Hippocampal formation (tissue), 2 donors: ENCODE measurements around the gene GPSM3.
"Not testable (repeated sequence)": the region's sequence is repeated elsewhere in the genome, so short reads cannot be mapped to it uniquely, and the experiment has no call there.

Source experiments
- DNase-seq, 2 donors: peaks; one replicate each; lab custom pipeline; 2025; lab: John Stamatoyannopoulos, UW

GPSM3 gene

DNA sequence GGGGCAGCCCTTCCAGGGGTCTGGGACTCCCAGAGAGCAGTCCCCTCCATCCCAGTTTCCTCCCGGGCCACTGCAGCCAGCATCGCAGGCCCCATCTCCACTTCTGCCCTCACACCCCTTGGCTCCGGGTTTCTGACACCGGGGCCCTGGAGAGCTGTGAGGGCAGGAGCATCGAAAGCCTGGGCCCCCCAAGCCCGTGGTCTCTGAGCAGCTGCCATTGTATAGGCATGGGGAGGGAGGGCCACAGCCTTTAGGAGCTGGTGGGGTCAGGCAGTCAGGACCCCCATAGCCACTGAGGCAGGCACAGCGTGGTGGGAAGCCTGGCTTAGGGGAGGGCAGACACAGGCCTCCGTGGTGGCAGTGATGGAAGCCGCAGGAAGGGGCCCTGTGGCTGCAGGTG lies 9.7 kb upstream of the GPSM3 start:
- no peak for DNase-seq

DNA sequence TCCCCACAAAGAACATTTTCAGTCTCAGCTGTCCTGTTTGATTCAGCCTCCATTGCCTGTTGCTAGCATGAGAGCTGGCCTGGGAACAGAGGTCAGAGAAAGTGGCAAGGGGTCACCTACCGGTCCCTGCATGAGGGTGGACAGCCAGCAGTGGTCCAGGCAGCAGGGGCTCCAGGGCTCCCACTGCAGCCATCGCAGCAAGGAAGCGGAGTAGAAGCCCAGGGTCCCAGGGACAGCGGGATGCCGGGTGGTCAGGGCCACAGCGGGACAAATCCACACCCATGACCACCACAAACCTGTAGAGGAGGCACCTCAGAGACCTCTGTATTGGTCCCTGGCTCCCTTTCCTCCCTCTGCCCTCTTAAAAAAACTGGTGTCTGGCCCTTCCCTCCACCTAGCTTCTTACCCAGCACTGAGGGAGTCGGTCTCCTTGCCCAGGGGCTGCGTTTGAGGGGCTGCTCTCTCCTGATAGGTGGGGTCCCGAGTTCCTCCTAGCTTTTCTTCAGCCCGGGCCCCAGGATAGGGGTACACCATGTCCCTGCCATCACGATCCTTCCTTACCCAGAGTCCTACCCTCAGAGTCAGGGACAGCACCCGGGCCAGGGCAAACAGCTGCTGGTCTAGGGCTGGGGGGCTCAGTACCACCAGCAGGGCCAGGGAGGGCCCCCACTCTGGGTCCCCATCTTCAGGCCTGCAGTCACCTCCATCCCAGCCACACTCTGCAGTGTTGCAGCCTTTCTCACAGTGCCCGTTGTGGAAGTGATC lies 8.4 kb upstream of the GPSM3 start:
- DNase-seq = no peak

DNA sequence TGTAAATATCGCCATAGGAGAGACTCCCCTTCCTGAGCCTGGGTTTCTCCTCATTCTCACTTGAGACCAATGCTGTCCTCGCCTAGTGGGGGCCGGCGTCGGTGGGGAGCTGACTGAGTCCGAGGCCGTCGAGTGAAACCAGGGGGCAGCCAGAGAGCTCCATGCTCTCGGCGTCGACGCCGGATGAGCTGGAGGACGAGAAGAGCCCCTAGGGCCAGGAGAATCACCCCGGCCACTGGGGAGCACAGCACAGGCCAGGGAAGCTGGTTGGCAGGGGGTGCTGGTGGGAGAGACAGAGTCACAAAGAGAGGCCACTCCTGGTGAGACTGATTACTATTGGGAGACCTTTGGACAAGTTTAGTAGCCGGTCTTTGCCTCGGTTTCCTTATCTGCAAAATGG lies 6.4 kb upstream of the GPSM3 start:
- DNase-seq = no peak

DNA sequence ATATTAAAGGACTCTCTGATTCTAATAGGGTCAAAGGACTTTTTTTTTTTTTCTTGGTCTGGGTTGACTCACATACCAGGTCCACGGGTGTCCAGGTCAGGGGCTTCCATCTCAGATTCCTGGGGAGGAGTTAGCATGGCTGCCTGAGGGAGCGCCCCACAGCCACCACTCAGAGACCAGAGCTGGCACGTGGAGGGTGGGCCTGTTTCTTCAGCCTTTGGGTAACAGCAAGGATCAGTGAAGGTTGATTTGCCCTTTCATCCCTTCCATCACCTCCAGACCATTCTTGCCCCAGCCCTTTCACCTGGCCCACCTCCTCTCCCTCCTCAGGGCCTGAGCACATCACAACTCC lies 5.9 kb upstream of the GPSM3 start:
- DNase-seq = no peak

DNA sequence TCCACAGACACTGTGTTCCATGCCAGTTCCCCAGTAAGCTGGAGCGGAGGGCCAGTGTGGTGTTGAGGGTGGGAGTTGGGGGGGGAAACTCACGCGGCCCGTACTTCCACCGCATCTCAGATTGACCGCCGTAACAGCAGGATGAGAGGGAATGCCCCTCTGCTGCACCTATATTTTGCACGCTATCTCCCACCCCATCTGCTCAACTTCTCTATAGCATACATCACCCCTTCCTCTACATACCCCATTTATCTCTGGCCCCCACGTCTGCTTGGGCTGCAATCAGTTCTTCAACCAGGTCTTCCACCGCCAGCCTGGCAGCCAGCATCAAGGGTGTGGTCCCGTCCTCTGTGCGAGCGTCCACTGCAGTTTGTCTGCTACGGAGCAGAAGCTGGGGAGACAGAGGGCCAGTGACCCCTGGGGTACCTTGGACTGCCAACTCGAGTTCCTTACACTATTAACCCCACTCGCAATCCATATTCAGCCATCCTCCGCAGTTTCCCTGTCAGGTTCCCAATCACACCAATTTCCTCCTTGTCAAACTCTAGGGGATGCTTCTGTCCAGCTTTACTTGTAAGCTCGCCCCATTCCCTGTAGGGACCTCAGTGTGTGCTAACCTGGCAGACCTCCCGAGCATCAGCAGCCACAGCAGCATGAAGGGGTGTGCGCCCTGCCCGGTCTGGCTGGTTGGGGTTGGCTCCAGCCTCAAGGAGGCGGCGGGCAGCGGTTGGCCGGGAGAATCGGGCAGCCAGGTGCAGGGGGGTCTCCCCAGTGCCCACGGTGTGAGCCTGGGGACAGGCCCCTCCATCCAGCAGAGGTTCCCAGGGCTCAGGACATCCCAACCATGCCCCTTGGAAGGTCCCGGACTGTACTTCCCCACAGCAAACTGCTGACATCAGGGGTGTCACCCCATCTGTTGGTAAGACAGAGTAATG lies 4.5 kb upstream of the GPSM3 start:
- no peak for DNase-seq

DNA sequence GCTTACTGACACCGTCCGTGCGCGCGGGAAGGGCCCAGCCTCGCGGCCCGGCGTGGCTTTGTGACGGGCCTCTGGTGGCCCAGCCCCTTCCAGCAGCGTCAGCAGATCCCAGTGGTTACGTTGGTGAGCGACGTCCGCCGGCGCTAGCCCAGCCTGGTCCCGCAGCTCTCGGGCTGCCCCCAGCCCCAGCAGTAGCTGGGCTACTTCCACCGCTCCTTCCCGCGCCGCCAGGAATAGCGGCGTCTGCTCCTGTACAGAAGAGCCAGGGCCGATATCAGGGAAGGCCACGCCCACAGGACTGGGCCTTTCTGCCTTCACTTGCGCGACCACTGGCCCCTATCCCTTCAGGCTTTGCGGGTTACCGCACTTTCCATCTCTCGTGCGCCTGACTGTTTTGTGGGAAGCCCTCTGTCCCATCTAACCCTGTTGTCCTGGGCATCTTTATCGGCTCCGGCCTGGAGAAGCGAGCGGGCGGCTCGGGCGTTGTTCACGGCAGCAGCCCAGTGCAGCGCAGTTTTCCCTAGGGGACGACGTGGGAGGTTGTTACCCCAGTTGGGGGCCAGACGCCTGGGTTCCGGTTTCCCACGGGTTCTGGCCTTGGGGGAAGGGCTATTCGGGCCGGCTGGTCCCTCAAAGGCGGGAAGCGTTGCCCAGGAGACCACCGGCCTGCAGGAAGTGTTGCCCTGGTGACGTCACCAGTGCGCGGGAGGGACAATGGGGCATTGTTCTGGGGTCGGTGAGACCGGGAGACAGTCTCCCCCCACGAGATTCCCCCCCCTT lies 3.6 kb upstream of the GPSM3 start:
- DNase-seq = peak; percentile 82 to 86

DNA sequence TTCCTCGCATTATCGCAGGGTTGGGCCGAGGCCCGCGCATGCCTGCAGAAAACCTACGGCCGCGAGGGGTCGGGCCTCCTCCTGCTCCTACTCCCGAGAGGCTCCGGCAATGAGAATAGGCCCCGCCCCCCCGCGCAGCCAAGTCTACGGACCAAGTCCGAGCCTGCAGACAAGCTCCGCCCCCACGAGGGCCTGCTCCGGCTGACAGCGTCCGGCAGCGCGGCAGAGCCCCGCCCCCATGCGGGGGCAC lies 3.1 kb upstream of the GPSM3 start:
- peak; percentile 99 to 100 for DNase-seq

DNA sequence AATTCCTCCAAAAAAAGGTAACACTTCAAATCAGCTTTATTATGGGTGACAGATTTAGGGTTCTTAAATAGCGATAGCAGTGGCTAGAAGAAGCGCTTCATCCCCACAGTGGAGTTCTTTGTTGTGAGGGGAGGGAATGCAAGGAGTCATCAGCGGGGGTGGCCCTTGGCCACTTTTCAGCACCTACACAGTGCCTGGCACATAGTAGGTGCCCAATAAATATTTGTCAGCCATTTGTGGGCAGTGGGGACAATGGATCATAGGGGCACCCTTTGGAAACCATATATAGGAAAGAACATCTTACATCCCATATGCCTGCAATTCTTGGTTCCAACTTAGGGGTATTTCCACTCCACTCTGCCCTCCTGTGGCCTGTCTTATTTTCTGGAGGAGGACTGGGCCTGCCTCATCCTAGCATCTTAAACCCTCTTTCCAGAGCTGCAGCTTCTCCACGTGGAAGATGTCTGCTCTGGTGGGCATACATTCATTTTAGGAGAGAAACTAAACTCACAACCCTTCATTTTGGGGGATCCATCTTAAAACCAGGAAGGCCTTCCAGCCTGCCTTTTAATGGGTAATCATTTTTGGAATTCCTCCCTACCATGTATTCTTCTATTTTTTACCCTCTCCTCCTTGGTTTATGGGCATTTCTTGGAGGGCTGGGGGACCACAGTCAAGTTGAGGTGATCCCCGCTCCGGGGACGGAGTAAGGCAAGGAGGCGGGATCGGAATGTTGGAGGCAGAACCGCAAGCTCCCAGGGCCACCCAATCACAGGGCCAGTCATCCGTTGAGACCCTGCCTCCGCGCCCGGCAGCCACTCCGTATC lies 2.6 kb upstream of the GPSM3 start:
- DNase-seq = peak; percentile 35 to 45

DNA sequence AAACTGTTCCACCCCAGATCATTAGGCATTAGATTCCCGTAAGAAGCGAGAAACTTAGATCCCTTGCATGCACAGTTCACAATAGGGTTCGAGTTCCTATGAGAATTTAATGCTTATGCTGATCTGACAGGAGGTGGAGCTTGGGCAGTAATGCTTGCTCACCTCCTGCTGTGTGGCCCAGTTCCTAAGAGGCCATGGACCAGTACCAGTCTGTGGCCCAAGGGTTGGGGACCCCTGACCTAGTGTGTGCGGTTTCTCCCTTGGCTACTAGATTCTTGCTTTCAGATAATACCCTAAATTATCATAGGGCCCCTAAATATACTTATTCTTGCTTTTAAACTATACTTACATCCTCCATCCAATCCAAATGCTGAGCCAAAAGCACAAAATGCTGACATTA lies 1.9 kb upstream of the GPSM3 start:
- DNase-seq = no peak

DNA sequence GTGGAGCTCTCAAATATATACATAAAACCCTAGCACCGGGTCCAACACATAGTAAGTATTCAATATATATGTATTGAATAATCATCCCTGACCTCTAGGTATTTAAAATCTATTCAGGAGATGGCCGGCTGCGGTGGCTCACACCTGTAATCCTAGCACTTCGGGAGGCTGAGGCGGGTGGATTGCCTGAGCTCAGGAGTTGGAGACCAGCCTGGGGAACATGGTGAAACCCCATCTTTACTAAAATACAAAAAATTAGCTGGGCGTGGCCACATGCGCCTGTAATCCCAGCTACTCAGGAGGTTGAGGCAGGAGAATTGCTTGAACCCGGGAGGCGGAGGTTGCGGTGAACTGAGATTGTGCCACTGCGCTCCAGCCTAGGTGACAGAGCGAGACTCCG lies 653 bp upstream of the GPSM3 start:
- not testable (repeated sequence) for DNase-seq

DNA sequence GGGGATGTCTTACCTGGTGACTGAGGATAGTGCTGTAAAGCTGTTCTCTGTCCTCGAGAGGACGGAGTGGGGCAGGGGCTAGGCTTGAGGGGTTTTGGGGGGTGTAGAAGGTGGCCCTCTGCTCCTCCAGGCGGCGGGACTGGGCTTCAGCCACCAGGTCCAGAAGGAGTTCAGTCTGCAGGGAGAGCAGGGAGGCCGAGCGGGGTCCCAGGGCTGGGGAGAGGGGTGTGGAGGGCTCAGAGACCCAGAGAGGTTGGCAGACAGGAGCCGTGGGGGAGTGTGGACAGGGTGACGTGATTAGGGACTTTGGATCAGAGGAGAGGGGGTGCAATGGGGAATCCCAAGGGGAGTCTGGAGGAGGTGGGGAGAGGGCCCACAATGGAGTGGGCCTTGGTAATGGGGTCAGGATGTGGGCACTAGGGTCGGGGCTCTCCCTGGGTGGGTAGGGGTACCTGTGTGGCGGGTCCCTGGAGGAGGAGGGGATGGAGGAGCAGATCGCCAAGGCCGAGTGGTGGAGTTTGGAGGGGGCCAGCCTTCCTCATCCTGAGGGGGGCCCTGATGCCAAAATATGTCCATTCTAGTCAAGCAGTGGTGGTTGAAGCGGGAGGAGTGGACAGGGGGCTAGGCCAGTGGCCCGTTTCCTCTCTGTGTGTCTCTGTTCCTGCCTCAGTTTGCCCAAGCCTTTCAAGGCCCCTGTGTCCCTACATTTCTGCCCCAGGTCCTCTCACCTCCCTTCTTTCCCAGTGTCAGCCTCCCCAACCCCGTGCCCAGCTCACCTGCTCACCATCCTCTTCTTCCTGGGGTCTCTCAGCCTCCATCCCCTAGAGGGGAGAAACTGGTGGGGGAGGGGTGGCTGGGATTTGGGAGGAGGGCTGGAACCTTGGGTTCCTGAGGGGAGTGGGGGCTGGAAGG lies 491 bp downstream of the GPSM3 start:
- no peak for DNase-seq

DNA sequence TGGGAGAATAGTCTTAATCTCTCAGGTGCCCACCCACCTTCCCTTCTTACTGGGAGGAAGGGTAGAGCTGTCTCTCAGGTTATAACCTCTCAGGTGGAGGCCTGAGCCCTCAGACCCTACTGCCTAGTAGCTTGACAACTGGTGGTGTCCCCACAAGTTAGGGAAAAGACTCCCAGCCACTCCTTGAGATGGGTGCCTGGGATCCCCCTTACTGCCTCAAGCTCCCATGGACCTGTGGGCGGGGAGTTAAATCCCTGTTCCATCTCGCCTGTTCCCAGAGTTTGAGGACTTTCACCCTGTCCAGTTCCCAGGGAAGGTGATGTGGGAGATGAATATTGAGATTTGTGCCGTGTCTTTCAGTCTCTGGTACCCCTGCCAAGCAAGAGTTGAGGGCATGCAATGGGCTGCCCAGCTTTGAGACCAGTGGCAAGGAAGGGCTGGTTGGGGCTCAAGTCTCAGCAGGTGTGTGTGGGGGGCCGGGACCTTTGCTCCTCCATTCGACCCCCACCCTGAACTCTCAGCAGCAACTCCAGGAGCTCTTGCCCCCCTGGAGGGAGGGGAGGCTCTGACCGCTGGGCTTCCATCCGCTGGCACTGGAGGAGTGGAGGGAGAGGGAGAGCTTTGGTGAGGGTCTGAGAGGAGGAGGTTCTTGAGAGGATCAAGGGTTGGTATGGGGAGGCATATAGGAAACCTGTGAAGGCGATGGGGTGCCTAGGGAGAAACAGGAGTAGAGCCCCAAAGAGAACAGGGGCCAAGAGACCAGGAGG lies 1.3 kb downstream of the GPSM3 start:
- DNase-seq = no peak

DNA sequence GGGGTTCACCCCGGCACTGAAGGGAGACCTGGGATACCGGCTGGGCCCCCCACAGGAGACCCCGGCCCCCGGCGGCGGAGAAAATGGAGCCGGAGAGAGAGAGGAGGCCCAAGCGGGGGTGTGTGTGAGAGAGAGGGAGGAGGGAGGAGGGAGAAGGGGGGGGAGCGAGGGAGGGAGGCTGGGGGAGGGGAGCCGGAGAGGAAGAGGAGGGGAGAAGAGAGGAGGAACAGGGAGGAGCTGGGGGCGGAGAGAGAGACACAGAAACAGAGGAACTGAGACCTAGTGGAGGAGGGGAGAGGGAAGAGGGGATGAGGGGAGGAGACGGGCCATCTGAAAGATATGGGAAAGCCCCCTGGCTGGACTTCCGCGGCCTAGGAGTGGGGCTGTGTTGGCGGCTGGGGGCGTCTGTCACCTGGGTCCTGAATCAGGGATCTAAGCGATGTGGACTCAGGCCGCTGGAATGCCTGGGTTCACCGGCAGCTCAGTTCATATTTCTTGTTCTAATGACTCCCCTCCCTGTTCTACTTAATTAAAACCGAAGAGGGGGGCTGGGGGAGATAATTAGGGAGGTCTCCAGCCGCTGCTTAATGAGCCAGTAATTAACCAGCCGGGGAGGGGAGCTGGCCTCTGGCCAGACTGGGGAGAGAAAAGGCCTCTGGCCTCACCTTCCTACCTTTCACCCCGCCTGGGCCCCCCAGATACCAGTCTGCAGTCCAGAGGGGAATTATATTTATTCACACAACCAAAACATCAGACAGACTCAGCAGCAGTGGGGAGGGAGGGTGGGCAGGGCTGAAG lies 2.2 kb downstream of the GPSM3 start, which contains the start of gene PBX2:
Gene PBX2 (minus strand): TSS at position 149 of the 798 bp plus-strand sequence. CDS start 287 bp downstream, outside the sequence.
- peak; percentile 90 to 95 for DNase-seq

DNA sequence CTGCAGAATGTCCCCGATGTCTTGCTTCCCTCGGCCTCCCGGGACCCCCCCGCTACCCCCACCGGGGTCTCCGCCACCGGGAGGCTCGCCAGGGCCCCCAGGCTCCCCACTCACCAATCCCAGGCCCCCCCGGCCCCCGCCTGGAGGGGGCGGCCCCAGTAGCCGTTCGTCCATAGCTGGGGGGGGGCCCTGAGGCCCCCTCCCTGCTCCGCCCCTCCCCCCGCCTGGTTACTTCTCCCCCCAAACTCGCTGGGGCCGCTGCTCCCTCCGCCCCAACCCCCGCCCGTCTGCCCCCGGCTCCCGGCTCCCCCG lies 2.7 kb downstream of the GPSM3 start:
- DNase-seq = no peak

DNA sequence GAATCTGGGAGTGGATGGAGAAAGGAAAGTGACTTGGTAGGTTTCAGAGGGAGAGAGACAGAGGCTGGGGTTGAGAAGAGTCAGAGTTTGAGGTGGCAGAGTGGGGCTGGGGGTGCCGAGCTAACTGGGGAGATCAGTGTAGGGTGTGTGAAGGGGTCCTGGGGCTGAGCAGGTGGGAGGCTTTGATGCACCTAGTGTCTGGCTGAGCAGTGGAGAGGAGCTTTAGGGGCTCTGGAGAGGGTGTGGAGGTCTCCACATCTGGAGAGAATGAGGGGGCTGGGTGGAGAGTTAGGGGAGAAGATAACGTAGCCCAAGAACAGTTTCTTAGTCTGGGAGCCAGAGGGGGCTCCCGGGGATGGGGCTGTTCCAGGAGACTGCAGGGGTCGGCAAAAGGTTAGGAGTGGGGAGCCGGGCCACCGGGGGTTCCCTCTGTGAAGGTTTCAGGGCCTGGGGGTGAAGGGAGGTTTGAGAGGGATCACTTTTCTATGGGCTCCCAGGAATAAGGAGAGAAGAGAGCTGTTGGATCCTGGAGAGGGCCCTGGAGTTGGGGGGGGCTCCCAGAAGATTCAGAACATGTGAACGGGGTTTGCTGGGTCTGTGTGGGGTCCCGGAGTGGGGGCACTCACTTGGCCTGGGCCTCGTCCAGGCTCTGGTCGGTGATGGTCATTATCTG lies 3.2 kb downstream of the GPSM3 start:
- no peak for DNase-seq

DNA sequence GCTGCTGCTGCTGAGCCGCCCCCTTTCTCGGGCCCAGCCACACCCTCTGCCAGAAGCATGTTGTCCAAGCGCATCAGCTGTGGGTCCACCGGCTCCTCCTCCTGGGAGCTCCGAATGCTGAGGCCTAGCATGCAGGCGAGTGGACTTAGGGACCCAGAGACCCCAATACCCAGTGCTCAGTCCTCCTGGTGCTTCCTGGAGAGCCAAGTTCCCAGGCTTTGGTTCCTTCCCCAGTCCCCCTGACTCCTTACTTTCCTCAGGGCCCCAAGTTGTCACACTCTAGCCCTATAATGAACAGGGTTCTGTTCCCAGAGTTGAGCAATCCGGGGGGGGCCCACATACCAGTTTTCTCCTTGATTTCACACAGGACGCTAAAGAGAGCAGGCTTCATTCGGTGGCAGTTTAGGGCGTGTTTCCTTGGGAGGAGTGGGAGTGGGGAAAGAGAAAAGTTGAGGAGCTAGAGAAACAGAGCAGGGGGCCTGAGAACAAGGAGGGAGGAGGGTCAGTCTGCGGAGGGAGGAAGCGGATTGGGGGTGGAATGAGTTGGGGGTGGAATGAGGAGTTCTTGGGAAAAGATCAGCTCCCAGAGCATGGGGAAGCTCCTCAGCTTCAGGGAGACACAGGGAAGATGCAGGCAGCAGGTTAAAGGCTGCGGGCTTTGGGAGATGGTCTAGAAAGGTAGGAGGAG lies 3.9 kb downstream of the GPSM3 start:
- DNase-seq = no peak

DNA sequence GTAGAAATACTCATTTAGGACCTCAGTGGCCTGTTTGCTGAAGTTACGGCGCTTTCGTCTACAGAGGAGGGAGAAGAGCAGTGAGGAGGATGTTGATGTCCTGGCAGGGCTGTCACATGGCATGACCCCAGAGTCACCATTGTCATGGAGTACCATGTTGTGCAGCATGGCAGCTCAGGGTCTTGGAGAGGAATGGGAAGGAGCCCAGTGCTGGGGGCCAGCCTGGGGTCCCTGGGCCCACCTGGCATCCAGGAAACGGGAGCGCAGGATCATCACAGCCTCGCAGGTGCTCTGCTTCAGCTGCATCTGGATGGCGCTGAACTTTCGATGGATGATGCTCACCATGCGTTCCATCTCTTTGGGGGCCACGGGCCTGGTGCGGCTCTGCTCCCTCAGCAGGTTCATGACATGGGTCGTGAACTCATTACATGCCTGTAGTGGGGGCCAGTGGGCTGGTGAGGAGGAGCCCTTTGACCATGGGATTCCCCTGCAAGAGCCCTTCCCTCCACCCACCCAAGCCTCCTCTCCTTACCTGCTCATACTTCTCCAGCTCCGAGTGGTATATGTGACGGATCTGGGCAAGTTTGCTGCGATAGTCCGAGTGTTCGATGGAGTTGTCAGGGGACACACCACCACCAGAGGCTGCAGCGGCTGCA lies 4.6 kb downstream of the GPSM3 start:
- not testable (repeated sequence) for DNase-seq
